ENCODE measurements around the gene SP1.
A peak's percentile ranks its signal among the peaks of the same experiment; 100 is the strongest.
"Not testable (repeated sequence)": the region's sequence is repeated elsewhere in the genome, so short reads cannot be mapped to it uniquely, and the experiment has no call there.

SP1 gene

DNA sequence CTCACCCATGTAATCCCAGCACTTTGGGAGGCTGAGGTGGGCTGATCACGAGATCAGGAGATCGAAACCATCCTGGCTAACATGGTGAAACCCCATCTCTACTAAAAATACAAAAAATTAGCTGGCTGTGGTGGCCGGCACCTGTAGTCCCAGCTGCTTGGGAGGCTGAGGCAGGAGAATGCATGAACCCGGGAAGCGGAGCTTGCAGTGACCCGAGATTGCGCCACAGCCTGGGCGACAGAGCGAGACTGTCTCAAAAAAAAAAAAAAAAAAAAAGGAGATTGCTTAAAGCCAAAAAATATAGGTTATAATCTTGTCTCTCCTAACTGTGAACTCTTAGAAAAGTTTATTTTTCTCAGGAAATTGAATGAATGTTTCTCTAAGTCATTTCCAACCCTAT is 55.4 kb downstream of the SP1 start:
- H3K36me3 ChIP-seq (ENCODE audit: insufficient read depth, low read length); H3K4me1 ChIP-seq (ENCODE audit: insufficient read depth, low read length); H3K9me3 ChIP-seq (ENCODE audit: low read length); H3K27ac ChIP-seq (ENCODE audit: low read depth, low read length); H3K4me3 ChIP-seq (ENCODE audit: low read depth in 1 of 2, low read length in 2 of 2); H3K27me3 ChIP-seq (ENCODE audit: control insufficient read depth in 1 of 2, insufficient read depth in 2 of 2, low read length in 2 of 2); H3K9ac ChIP-seq (ENCODE audit: low read length): not testable (repeated sequence)

GRCh38 chr12:53439582-53439981 is 59.6 kb downstream of the SP1 start:
- not testable (repeated sequence) for H3K4me3 ChIP-seq (ENCODE audit: low read depth in 1 of 2, low read length in 2 of 2); H3K27ac ChIP-seq (ENCODE audit: low read depth, low read length); H3K27me3 ChIP-seq (ENCODE audit: control insufficient read depth in 1 of 2, insufficient read depth in 2 of 2, low read length in 2 of 2); H3K36me3 ChIP-seq (ENCODE audit: insufficient read depth, low read length); H3K9ac ChIP-seq (ENCODE audit: low read length); H3K9me3 ChIP-seq (ENCODE audit: low read length)
- H3K4me1 ChIP-seq (ENCODE audit: insufficient read depth, low read length), result peaks cover 16% of the 10 kb centered on the region

DNA sequence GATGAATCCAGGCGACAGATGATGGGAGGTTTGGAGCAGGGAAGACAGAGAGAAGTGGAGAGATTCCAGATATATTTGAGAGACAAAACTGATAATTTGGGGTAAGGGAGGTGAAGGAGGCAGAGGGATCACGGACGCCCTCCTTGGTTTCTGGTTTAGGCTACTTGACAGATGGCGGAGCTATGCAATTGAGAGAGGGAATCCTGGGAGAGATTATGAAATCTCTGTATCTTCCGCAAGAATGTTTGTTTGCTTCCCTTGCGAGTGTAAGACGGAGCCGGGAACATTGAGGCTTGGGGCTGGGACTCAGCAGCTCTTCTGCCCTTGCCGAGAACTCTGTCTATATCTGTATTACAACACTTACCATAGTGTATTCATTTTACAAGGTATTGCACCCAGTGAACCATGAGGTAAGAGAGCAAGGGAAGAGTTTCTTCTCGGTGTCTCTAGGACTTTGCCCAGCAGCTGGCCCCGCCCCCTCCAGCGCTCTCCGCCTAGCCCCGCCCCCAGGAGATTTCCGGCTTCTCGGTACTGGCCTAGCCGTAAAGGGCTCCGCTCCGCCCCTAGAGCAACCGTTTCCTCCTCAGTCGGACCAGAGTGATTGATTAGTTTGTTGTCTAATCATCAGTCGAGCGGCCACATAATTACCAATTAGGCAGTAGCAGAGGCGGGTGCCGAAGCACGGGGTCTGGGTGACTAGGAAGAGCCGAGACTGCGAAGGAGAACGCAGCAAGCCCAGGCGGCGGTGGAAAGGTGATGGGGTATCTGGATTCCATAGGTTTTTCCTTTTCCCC is 61.3 kb downstream of the SP1 start, which contains the start of gene PRR13:
Gene PRR13, plus strand, starts transcription at position 695 of the 794 bp plus-strand sequence. CDS start 981 bp downstream, outside the sequence.
- H3K36me3 ChIP-seq (ENCODE audit: insufficient read depth, low read length), result peaks cover 12% of the 10 kb centered on the region
- peak within 1 kb of the TSS; percentile 95 for H3K9ac ChIP-seq (ENCODE audit: low read length)
- peaks cover 16% of the 10 kb centered on the region for H3K4me1 ChIP-seq (ENCODE audit: insufficient read depth, low read length)
- H3K4me3 ChIP-seq (ENCODE audit: low read depth in 1 of 2, low read length in 2 of 2), result peak within 1 kb of the TSS; percentile 96 to 97
- H3K27ac ChIP-seq (ENCODE audit: low read depth, low read length), result peak within 1 kb of the TSS; percentile 97
- H3K27me3 ChIP-seq (ENCODE audit: control insufficient read depth in 1 of 2, insufficient read depth in 2 of 2, low read length in 2 of 2), result no peaks in the 10 kb centered on the region
- H3K9me3 ChIP-seq (ENCODE audit: low read length), result no peaks in the 10 kb centered on the region

- Histone ChIP-seq H3K36me3 (ENCODE audit: insufficient read depth, low read length) (peaks cover 12% of the 10 kb centered on the region), H3K4me3 (ENCODE audit: low read depth in 1 of 2, low read length in 2 of 2) (no peak overlapping the region), H3K9ac (ENCODE audit: low read length) (no peak overlapping the region), H3K4me1 (ENCODE audit: insufficient read depth, low read length) (peaks cover 16% of the 10 kb centered on the region), H3K27me3 (ENCODE audit: control insufficient read depth in 1 of 2, insufficient read depth in 2 of 2, low read length in 2 of 2) (no peaks in the 10 kb centered on the region), H3K9me3 (ENCODE audit: low read length) (no peaks in the 10 kb centered on the region), H3K27ac (ENCODE audit: low read depth, low read length) (no peak overlapping the region)
These were observed 64.0 kb downstream of the SP1 start for GRCh38 chr12:53443955-53444354.

DNA sequence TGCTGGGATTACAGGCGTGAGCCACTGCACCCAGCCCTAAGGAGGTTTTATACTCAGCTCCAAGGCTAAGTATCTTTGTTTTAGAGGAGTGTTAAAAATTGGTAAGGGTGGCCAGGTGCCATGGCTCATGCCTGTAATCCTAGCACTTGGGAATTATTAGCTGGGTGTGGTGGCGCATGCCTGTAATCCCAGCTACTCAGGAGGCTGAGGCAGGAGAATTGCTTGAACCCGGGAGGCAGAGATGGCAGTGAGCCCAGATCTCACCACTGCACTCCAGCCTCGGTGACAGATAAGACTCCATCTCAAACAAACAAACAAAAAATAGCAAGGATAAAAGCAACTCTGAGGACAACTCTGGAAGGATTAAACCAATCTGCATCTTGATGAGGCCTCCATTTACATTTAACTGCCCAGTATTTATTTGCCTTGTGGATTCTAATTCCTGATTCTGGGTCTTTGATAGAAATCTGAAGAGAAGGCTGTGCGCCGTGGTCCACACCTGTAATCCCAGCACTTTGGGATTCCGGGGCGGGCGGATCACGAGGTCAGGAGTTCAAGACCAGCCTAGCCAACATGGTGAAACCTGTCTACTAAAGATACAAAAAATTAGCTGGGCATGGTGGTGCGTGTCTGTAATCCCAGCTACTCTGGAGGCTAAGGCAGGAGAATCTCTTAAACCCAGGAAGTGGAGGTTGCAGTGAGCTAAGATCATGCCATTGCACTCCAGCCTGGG is 64.8 kb downstream of the SP1 start:
- H3K9me3 ChIP-seq (ENCODE audit: low read length); H3K27me3 ChIP-seq (ENCODE audit: control insufficient read depth in 1 of 2, insufficient read depth in 2 of 2, low read length in 2 of 2); H3K9ac ChIP-seq (ENCODE audit: low read length); H3K27ac ChIP-seq (ENCODE audit: low read depth, low read length); H3K4me3 ChIP-seq (ENCODE audit: low read depth in 1 of 2, low read length in 2 of 2): not testable (repeated sequence)
- Histone ChIP-seq H3K36me3 (ENCODE audit: insufficient read depth, low read length) (peaks cover 12% of the 10 kb centered on the region), H3K4me1 (ENCODE audit: insufficient read depth, low read length) (peaks cover 16% of the 10 kb centered on the region)

DNA sequence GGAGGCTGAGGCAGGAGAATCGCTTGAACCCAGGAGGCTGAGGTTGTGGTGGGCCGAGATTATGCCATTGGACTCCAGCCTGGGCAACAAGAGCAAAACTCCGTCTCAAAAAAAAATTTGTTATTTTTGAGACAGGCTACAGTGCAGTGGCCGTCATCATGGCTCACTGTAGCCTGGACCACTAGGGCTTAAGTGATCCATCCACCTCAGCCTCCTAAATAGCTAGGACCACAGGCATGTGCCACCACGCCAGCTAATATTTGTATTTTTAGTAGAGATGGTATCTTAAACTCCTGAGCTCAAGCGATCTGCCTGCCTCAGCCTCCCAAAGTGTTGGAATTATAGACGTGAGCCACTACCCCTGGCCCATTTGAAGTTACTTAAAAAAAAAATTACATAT is 71.0 kb downstream of the SP1 start:
- Histone ChIP-seq H3K9ac (ENCODE audit: low read length) (no peak overlapping the region), H3K36me3 (ENCODE audit: insufficient read depth, low read length) (peaks cover 18% of the 10 kb centered on the region), H3K27ac (ENCODE audit: low read depth, low read length) (no peak overlapping the region)

GRCh38 chr12:53451661-53452158 is 71.7 kb downstream of the SP1 start, which contains the start of gene PCBP2:
Gene PCBP2 (plus strand): TSS chr12:53452102. CDS start chr12:53454801, 2,699 bp downstream.
- Histone ChIP-seq H3K4me1 (ENCODE audit: insufficient read depth, low read length) (peaks cover 24% of the 10 kb centered on the region), H3K9ac (ENCODE audit: low read length) (peak within 1 kb of the TSS; percentile 67), H3K36me3 (ENCODE audit: insufficient read depth, low read length) (peaks cover 25% of the 10 kb centered on the region), H3K4me3 (ENCODE audit: low read depth in 1 of 2, low read length in 2 of 2) (peak within 1 kb of the TSS; percentile 76 to 96), H3K27ac (ENCODE audit: low read depth, low read length) (peak within 1 kb of the TSS; percentile 100), H3K27me3 (ENCODE audit: control insufficient read depth in 1 of 2, insufficient read depth in 2 of 2, low read length in 2 of 2) (no peaks in the 10 kb centered on the region), H3K9me3 (ENCODE audit: low read length) (no peaks in the 10 kb centered on the region)

More for the DNA sequence above, 71.0 kb downstream of the SP1 start:
- no peak overlapping the region for H3K4me3 ChIP-seq (ENCODE audit: low read depth in 1 of 2, low read length in 2 of 2)
- H3K9me3 ChIP-seq (ENCODE audit: low read length), result no peaks in the 10 kb centered on the region
- H3K4me1 ChIP-seq (ENCODE audit: insufficient read depth, low read length), result peaks cover 24% of the 10 kb centered on the region
- H3K27me3 ChIP-seq (ENCODE audit: control insufficient read depth in 1 of 2, insufficient read depth in 2 of 2, low read length in 2 of 2), result no peaks in the 10 kb centered on the region

- H3K36me3 ChIP-seq (ENCODE audit: insufficient read depth, low read length), result peaks cover 32% of the 10 kb centered on the region
- H3K9ac ChIP-seq (ENCODE audit: low read length), result peak overlapping the region; percentile 67
These were observed 72.4 kb downstream of the SP1 start for GRCh38 chr12:53452159-53453077.

DNA sequence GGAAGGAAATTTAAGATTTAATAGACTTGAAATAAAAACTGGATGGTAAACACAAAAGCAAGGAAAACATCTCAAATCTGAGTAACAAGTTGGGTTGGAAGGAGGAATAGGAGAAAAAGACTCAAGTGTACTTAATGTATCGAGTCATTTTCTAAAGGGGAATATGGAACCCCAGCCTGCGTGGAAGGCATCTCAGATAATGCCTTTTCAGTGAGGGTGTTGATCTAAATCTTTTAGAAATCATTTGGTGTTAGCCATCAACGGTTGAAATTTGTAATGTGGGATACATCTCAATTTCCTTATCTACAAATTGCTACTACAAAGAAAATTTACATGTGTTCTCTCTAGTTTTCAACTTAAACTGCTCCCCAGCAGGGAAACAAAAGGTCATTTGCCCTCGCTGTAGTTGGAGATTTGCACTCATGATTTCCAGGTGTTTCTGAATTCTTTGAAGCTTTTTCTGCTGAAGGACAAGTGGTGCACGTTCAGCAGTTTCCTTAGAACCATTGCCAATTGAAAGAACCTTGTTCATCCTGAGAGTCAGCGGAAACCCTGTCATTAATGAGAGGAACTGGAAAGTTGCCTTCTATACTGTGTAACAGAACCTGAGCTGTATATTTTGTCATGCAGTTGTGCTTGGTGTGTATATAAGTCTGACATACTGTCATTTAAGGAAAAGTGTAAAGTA is 74.1 kb downstream of the SP1 start:
- peaks cover 24% of the 10 kb centered on the region for H3K4me1 ChIP-seq (ENCODE audit: insufficient read depth, low read length)
- H3K36me3 ChIP-seq (ENCODE audit: insufficient read depth, low read length), result peaks cover 44% of the 10 kb centered on the region
- H3K4me3 ChIP-seq (ENCODE audit: low read depth in 1 of 2, low read length in 2 of 2), result no peak overlapping the region
- H3K9me3 ChIP-seq (ENCODE audit: low read length), result no peaks in the 10 kb centered on the region
- no peak overlapping the region for H3K27ac ChIP-seq (ENCODE audit: low read depth, low read length)
- no peaks in the 10 kb centered on the region for H3K27me3 ChIP-seq (ENCODE audit: control insufficient read depth in 1 of 2, insufficient read depth in 2 of 2, low read length in 2 of 2)
- peak overlapping the region; percentile 67 for H3K9ac ChIP-seq (ENCODE audit: low read length)

More at GRCh38 chr12:53452159-53453077, 72.4 kb downstream of the SP1 start:
- Histone ChIP-seq H3K4me3 (ENCODE audit: low read depth in 1 of 2, low read length in 2 of 2) (peak overlapping the region; percentile 76 to 96), H3K9me3 (ENCODE audit: low read length) (no peaks in the 10 kb centered on the region), H3K4me1 (ENCODE audit: insufficient read depth, low read length) (peaks cover 24% of the 10 kb centered on the region), H3K27me3 (ENCODE audit: control insufficient read depth in 1 of 2, insufficient read depth in 2 of 2, low read length in 2 of 2) (no peaks in the 10 kb centered on the region), H3K27ac (ENCODE audit: low read depth, low read length) (peak overlapping the region; percentile 100)

- Histone ChIP-seq H3K36me3 (ENCODE audit: insufficient read depth, low read length) (peaks cover 50% of the 10 kb centered on the region), H3K9me3 (ENCODE audit: low read length) (no peaks in the 10 kb centered on the region), H3K4me3 (ENCODE audit: low read depth in 1 of 2, low read length in 2 of 2) (no peak overlapping the region), H3K27me3 (ENCODE audit: control insufficient read depth in 1 of 2, insufficient read depth in 2 of 2, low read length in 2 of 2) (no peaks in the 10 kb centered on the region), H3K9ac (ENCODE audit: low read length) (no peak overlapping the region), H3K27ac (ENCODE audit: low read depth, low read length) (no peak overlapping the region), H3K4me1 (ENCODE audit: insufficient read depth, low read length) (peaks cover 24% of the 10 kb centered on the region)
These were observed 74.7 kb downstream of the SP1 start for GRCh38 chr12:53454707-53455106.

Data from muscle layer of colon (tissue), 2 donors.